Measurements from ENCODE around the gene ZNF593.

ZNF593 gene

GRCh38 chr1:26213335-26213905 lies 43.7 kb downstream of the ZNF593 start:
- DNase-seq, result no peak

GRCh38 chr1:26215246-26215645 lies 45.5 kb downstream of the ZNF593 start:
- no peak for DNase-seq

GRCh38 chr1:26218906-26219494 lies 49.3 kb downstream of the ZNF593 start:
- DNase-seq, result no peak

All from NCI-H2107 (cell line).